Liver (tissue), 9 donors: ENCODE data around the gene NDUFA5. TPM values are rescaled to one million over a fixed set of nuclear protein-coding genes. Genes with fewer than 3 reads are reported as not detected.

Experiments
- DNase-seq: peaks from one replicate; pipeline ENCODE4 v3.0.0-alpha.2; 2017; ENCODE audit warnings: low spot score
- H3K27ac ChIP-seq, 2 donors: one replicate each; pipeline ENCODE4 v1.7.0; 2013; ENCODE audit warnings: inconsistent platforms in 2 of 2, low read length in 2 of 2, control low read depth in 1 of 2, low read depth in 1 of 2, mild to moderate bottlenecking in 1 of 2
- H3K27me3 ChIP-seq, 4 donors: one replicate each; pipeline versions ENCODE4 v1.6.1 to v1.7.0; 2013; ENCODE audit warnings: low read length in 3 of 4, inconsistent platforms in 1 of 4, mild to moderate bottlenecking in 1 of 4, moderate library complexity in 1 of 4; ENCODE audit not compliant: control insufficient read depth in 4 of 4, insufficient read depth in 4 of 4
- H3K36me3 ChIP-seq, 4 donors: one replicate each; pipeline versions ENCODE4 v1.6.1 to v1.7.0; 2013; ENCODE audit warnings: low read length in 3 of 4, mild to moderate bottlenecking in 3 of 4, low read depth in 1 of 4, moderate library complexity in 1 of 4; ENCODE audit not compliant: control insufficient read depth in 4 of 4, insufficient read depth in 3 of 4
- H3K4me1 ChIP-seq, 4 donors: one replicate each; pipeline versions ENCODE4 v1.6.1 to v1.7.0; 2013; ENCODE audit warnings: low read length in 3 of 4, mild to moderate bottlenecking in 3 of 4, moderate library complexity in 1 of 4; ENCODE audit not compliant: control insufficient read depth in 4 of 4, insufficient read depth in 4 of 4
- H3K4me3 ChIP-seq, 3 donors: one replicate each; pipeline versions ENCODE4 v1.6.1 to v1.7.0; 2013; ENCODE audit warnings: low read length in 3 of 3, control low read depth in 1 of 3, low read depth in 1 of 3, mild to moderate bottlenecking in 1 of 3
- H3K9ac ChIP-seq, 2 donors: one replicate each; pipeline ENCODE4 v1.7.0; 2013; ENCODE audit warnings: low read length in 2 of 2, mild to moderate bottlenecking in 2 of 2, moderate library complexity in 2 of 2, control low read depth in 1 of 2, low read depth in 1 of 2
- H3K9me3 ChIP-seq, 4 donors: one replicate each; pipeline versions ENCODE4 v1.6.1 to v1.7.0; 2013; ENCODE audit warnings: low read length in 3 of 4; ENCODE audit not compliant: control insufficient read depth in 4 of 4
- EGR1 ChIP-seq, 2 donors: IDR thresholded peaks; 2 replicates each; pipeline ENCODE4 v1.6.1; 2016 to 2018; ENCODE audit warnings: antibody characterized with exemption in 2 of 2, low read depth in 2 of 2
- FOXA1 ChIP-seq: IDR thresholded peaks from 2 replicates; pipeline ENCODE4 v1.6.1; 2016; ENCODE audit warnings: antibody characterized with exemption
- FOXA2 ChIP-seq: IDR thresholded peaks from 2 replicates; pipeline ENCODE4 v1.6.1; 2016; ENCODE audit warnings: antibody characterized with exemption
- GABPA ChIP-seq, 2 donors: IDR thresholded peaks in 1 of 2; conservative IDR thresholded peaks in 1 of 2; 2 replicates each; pipeline ENCODE4 v1.6.1; 2016; ENCODE audit warnings: antibody characterized with exemption in 2 of 2, mild to moderate bottlenecking in 1 of 2, moderate library complexity in 1 of 2
- HNF4A ChIP-seq, 2 donors: conservative IDR thresholded peaks; 2 replicates each; pipeline ENCODE4 v1.6.1; 2016; ENCODE audit warnings: antibody characterized with exemption in 2 of 2, mild to moderate bottlenecking in 2 of 2
- HNF4G ChIP-seq: IDR thresholded peaks from 2 replicates; pipeline ENCODE4 v1.6.1; 2016; ENCODE audit warnings: antibody characterized with exemption
- JUND ChIP-seq, 2 donors: IDR thresholded peaks; 2 replicates each; pipeline ENCODE4 v1.6.1; 2016; ENCODE audit warnings: antibody characterized with exemption in 2 of 2
- NR2F2 ChIP-seq: IDR thresholded peaks from 2 replicates; pipeline ENCODE4 v1.6.1; 2016; ENCODE audit warnings: antibody characterized with exemption
- RAD21 ChIP-seq, 2 donors: IDR thresholded peaks; 2 replicates each; pipeline ENCODE4 v1.6.1; 2016; ENCODE audit warnings: antibody characterized with exemption in 2 of 2, mild to moderate bottlenecking in 2 of 2
- RXRA ChIP-seq, 2 donors: IDR thresholded peaks; 2 replicates each; pipeline ENCODE4 v1.6.1; 2017 to 2018; ENCODE audit warnings: antibody characterized with exemption in 2 of 2, mild to moderate bottlenecking in 1 of 2
- SP1 ChIP-seq: IDR thresholded peaks from 2 replicates; pipeline ENCODE4 v1.6.1; 2018; ENCODE audit warnings: antibody characterized with exemption, mild to moderate bottlenecking
- TAF1 ChIP-seq: conservative IDR thresholded peaks from 2 replicates; pipeline ENCODE4 v1.6.1; 2016; ENCODE audit warnings: antibody characterized with exemption, mild to moderate bottlenecking
- YY1 ChIP-seq: IDR thresholded peaks from 2 replicates; pipeline ENCODE4 v1.6.1; 2016; ENCODE audit warnings: antibody characterized with exemption, mild to moderate bottlenecking
- WGBS: extraction: QIAGEN DNeasy Blood & Tissue Kit; methylation state at CpG from one replicate; pipeline ENCODE4 v1.1.7; 2013; 5-methylcytosine and 5-hydroxymethylcytosine counted together
- polyA plus RNA-seq, 2 donors: library from polyadenylated mRNA; stranded (reverse) in 1 of 2; unstranded in 1 of 2; fragments of 200-250 nt in 1 of 2; fragments of >200 nt in 1 of 2; fragmentation: Nextera tagmentation in 1 of 2; extraction: Ambion mirVana in 1 of 2; gene quantifications; one replicate each; pipeline versions ENCODE4 v1.2.1 to v1.2.3, GENCODE V29; 2013 to 2015
- total RNA-seq, 2 donors: library from RNA; depleted of rRNA; stranded (reverse); fragments of >200 nt; gene quantifications; one replicate each; pipeline ENCODE4 v1.2.3, GENCODE V29; 2014
- TF ChIP-seq, protein P1 (sequence below): fragments of 150-350 bp; IDR thresholded peaks from 2 replicates; pipeline ENCODE4 v1.5.1; 2017; ENCODE audit warnings: improper control_type of control experiment, low read depth, low read length; ENCODE audit not compliant: missing input control
- TF ChIP-seq, protein P2 (sequence below): IDR thresholded peaks from 2 replicates; pipeline ENCODE4 v1.6.1; 2016; ENCODE audit warnings: antibody characterized with exemption
- TF ChIP-seq, protein P3 (sequence below): IDR thresholded peaks from 2 replicates; pipeline ENCODE4 v1.6.1; 2016; ENCODE audit warnings: antibody characterized with exemption
- TF ChIP-seq, protein P4 (sequence below): IDR thresholded peaks from 2 replicates; pipeline ENCODE4 v1.6.1; 2016; ENCODE audit warnings: antibody characterized with exemption, mild to moderate bottlenecking
- TF ChIP-seq, protein P5 (sequence below): IDR thresholded peaks from 2 replicates; pipeline ENCODE4 v1.6.1; 2016; ENCODE audit warnings: antibody characterized with exemption
- donor health status: healthy.
- donor health status: healthy.
- donor health status: healthy.
- donor health status: healthy.
- donor health status: healthy.

The NDUFA5 gene
- total and polyA plus RNA-seq, 4 donors = 27.4 to 102 (median 34.4) TPM

GRCh38 chr7:123498031-123498430 lies 59.6 kb downstream of the NDUFA5 start:
- Histone ChIP-seq H3K9me3 (no peaks in the 10 kb centered on the region), H3K4me1 (peaks cover 0 to 2% (median 0%) of the 10 kb centered on the region in 4 donors), H3K27ac (no peak overlapping the region), H3K9ac (no peak overlapping the region), H3K4me3 (no peak overlapping the region), H3K36me3 (no peaks in the 10 kb centered on the region), H3K27me3 (peaks cover 0 to 2% (median 0%) of the 10 kb centered on the region in 4 donors)
- DNase-seq = no peak
- no peak for TF ChIP-seq JUND (IDR thresholded peaks at IDR 0.05)
- TF ChIP-seq GABPA (IDR thresholded peaks at IDR 0.05 in 1 of 2, conservative IDR thresholded peaks at IDR 0.05 in 1 of 2) = no peak
- no peak for TF ChIP-seq RXRA (IDR thresholded peaks at IDR 0.05)
- TF ChIP-seq TAF1 = no peak
- TF ChIP-seq, protein P1, sequence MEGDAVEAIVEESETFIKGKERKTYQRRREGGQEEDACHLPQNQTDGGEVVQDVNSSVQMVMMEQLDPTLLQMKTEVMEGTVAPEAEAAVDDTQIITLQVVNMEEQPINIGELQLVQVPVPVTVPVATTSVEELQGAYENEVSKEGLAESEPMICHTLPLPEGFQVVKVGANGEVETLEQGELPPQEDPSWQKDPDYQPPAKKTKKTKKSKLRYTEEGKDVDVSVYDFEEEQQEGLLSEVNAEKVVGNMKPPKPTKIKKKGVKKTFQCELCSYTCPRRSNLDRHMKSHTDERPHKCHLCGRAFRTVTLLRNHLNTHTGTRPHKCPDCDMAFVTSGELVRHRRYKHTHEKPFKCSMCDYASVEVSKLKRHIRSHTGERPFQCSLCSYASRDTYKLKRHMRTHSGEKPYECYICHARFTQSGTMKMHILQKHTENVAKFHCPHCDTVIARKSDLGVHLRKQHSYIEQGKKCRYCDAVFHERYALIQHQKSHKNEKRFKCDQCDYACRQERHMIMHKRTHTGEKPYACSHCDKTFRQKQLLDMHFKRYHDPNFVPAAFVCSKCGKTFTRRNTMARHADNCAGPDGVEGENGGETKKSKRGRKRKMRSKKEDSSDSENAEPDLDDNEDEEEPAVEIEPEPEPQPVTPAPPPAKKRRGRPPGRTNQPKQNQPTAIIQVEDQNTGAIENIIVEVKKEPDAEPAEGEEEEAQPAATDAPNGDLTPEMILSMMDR = no peak
- WGBS = 69% methylated on average over 1 of the region's 1 CpG

DNA sequence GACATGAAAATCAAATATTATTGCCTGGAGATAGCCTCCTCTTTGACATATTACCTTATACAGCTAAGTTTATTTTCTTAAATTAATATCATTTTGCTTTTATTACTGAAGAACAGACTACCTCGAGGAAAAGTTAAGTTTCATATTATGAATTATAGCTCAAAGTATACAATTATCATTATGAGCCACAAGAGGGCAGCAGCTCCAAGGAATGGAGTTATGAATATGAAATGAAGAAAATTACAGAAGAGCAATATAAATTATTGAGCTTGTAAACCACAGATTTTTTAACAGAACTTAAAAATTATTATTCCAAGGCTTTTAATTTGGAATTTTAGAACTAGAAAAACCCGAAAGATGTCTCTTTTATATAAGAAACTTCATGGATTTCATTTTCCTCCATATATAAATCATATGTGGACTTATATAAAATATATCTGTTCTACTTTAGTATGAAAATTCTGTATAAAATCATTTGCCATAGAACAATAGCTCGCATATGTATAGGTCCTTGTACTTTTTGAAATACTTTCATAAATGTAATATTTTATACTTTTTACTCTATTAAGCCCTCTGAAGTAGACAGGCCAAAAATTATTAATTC lies 63.3 kb downstream of the NDUFA5 start:
- Histone ChIP-seq H3K4me3 (no peak overlapping the region), H3K36me3 (no peaks in the 10 kb centered on the region), H3K4me1 (peaks cover 0 to 2% (median 0%) of the 10 kb centered on the region in 4 donors), H3K9me3 (no peaks in the 10 kb centered on the region), H3K27ac (no peak overlapping the region), H3K27me3 (peaks cover 0 to 2% (median 0%) of the 10 kb centered on the region in 4 donors), H3K9ac (no peak overlapping the region)
- 9% methylated on average over 3 of the region's 3 CpGs for WGBS
- TF ChIP-seq FOXA1 (no peak), HNF4A (conservative IDR thresholded peaks at IDR 0.05) (no peak), GABPA (IDR thresholded peaks at IDR 0.05 in 1 of 2, conservative IDR thresholded peaks at IDR 0.05 in 1 of 2) (no peak), TAF1 (no peak), YY1 (no peak), RAD21 (IDR thresholded peaks at IDR 0.05) (peak; percentile 76 to 79), EGR1 (IDR thresholded peaks at IDR 0.05; ENCODE audit: low read depth in 2 of 2) (no peak), RXRA (IDR thresholded peaks at IDR 0.05) (no peak), FOXA2 (no peak), NR2F2 (no peak), HNF4G (no peak), SP1 (no peak)
- TF ChIP-seq, protein P2, sequence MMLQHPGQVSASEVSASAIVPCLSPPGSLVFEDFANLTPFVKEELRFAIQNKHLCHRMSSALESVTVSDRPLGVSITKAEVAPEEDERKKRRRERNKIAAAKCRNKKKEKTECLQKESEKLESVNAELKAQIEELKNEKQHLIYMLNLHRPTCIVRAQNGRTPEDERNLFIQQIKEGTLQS = no peak
- TF ChIP-seq, protein P3, sequence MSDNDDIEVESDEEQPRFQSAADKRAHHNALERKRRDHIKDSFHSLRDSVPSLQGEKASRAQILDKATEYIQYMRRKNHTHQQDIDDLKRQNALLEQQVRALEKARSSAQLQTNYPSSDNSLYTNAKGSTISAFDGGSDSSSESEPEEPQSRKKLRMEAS = no peak
- TF ChIP-seq, protein P4, sequence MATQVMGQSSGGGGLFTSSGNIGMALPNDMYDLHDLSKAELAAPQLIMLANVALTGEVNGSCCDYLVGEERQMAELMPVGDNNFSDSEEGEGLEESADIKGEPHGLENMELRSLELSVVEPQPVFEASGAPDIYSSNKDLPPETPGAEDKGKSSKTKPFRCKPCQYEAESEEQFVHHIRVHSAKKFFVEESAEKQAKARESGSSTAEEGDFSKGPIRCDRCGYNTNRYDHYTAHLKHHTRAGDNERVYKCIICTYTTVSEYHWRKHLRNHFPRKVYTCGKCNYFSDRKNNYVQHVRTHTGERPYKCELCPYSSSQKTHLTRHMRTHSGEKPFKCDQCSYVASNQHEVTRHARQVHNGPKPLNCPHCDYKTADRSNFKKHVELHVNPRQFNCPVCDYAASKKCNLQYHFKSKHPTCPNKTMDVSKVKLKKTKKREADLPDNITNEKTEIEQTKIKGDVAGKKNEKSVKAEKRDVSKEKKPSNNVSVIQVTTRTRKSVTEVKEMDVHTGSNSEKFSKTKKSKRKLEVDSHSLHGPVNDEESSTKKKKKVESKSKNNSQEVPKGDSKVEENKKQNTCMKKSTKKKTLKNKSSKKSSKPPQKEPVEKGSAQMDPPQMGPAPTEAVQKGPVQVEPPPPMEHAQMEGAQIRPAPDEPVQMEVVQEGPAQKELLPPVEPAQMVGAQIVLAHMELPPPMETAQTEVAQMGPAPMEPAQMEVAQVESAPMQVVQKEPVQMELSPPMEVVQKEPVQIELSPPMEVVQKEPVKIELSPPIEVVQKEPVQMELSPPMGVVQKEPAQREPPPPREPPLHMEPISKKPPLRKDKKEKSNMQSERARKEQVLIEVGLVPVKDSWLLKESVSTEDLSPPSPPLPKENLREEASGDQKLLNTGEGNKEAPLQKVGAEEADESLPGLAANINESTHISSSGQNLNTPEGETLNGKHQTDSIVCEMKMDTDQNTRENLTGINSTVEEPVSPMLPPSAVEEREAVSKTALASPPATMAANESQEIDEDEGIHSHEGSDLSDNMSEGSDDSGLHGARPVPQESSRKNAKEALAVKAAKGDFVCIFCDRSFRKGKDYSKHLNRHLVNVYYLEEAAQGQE = no peak
- TF ChIP-seq, protein P5, sequence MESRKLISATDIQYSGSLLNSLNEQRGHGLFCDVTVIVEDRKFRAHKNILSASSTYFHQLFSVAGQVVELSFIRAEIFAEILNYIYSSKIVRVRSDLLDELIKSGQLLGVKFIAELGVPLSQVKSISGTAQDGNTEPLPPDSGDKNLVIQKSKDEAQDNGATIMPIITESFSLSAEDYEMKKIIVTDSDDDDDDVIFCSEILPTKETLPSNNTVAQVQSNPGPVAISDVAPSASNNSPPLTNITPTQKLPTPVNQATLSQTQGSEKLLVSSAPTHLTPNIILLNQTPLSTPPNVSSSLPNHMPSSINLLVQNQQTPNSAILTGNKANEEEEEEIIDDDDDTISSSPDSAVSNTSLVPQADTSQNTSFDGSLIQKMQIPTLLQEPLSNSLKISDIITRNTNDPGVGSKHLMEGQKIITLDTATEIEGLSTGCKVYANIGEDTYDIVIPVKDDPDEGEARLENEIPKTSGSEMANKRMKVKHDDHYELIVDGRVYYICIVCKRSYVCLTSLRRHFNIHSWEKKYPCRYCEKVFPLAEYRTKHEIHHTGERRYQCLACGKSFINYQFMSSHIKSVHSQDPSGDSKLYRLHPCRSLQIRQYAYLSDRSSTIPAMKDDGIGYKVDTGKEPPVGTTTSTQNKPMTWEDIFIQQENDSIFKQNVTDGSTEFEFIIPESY = no peak
- TF ChIP-seq, protein P1 = peak; percentile 53
- DNase-seq = no peak
